AG10803 (cell line): Measurements from ENCODE around the gene PEX14.

Experiments
- DNase-seq: peaks from one replicate; pipeline ENCODE4 v3.0.0; 2010; ENCODE audit warnings: low read depth
- H3K4me3 ChIP-seq: 2 replicates; pipeline ENCODE4 v1.5.1; 2011; ENCODE audit warnings: mild to moderate bottlenecking, low read length, control low read depth
- CTCF ChIP-seq: conservative IDR thresholded peaks from 2 replicates; pipeline ENCODE4 v1.5.1; 2011; ENCODE audit warnings: mild to moderate bottlenecking, low read length, control low read depth, inconsistent platforms

Gene PEX14

GRCh38 chr1:10612436-10613160 lies 137.8 kb downstream of the PEX14 start:
- no peak for DNase-seq
- no peak overlapping the region for H3K4me3 ChIP-seq
- no peak for TF ChIP-seq CTCF

DNA sequence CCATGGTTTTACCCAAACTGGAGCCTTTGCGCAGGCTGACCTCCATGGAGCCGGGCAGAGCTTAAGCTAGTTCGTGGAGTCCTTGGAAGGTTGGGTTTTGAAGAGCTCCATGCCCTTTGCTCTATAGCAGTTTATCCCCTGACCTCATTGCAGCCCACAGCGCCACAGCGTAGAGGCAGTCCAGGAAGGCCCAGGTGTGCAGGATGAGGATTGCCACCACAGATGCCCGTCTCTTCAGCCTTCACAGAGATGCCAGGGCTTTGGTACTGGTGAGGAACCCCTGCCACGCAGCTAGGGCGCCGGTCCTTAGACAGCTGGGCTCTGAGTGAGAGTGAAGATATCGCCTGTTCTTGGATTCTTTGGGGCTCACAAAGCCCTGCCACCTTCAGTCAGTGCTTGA lies 138.6 kb downstream of the PEX14 start:
- H3K4me3 ChIP-seq, result no peak overlapping the region
- no peak for TF ChIP-seq CTCF
- no peak for DNase-seq

DNA sequence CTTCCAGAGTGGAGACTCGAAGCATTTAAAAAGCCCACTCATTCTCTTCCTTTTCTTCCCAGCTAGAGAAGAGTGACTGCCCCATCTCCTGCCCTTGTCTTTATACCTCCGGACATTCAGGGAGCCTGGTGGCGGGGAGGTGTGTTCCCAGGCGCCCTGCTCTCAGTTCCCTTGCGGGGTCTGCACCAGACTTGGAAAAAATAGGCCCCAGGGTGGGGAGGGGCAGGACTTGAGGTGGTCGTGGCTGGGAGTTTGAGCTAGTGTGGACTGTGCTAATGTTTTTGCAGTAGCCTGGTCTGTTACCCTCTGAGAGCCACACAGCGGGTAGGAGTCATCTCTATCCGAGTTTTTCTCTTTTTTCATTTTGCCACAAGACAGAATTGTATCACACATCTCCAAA lies 139.1 kb downstream of the PEX14 start:
- no peak for TF ChIP-seq CTCF
- no peak for DNase-seq
- H3K4me3 ChIP-seq, result no peak overlapping the region

DNA sequence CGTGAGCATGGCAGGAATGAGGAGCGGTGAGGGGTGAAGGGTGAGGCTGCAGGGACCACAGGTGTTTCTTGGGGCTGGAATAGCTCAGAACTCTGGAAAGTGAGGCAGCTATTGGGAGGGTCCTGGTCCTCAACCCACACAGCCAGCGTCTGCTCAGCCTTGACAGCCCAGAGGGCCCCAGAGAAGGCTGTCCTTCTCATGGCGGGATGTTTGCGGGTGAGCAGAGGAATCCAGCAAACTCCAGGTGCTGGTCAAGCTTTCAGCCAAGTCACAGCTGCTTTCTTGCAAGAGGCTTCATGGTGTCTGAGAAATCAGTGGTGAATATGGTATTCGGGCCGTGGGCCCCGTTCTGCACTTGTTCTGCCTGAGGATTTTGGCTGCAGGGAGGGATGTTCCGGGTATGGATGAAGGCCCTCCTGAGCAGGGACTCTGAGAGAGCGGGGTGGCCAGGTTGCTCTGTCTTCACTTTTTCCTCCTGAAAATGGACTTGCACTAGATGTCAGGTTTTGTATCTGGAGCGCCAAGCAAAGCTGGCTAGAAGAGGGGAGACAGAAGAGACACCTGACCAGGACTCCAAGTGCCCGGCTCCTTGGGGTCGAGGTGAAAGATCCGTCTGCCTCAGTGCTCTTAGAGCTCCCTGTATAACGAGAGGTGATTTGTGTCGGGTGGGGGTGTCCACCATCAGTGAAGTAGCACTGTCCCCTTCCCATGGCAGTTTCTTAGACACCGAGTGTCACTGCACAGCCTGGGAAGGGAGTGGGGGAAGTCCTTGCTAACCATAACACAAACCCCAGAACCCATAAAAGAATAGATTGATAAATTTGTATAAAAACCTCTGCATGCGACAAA lies 139.9 kb downstream of the PEX14 start:
- DNase-seq, result no peak
- no peak overlapping the region for H3K4me3 ChIP-seq
- TF ChIP-seq CTCF, result no peak

- no peak for DNase-seq
- no peak overlapping the region for H3K4me3 ChIP-seq
- TF ChIP-seq CTCF, result no peak
These were observed 140.6 kb downstream of the PEX14 start for GRCh38 chr1:10615332-10615731.

DNA sequence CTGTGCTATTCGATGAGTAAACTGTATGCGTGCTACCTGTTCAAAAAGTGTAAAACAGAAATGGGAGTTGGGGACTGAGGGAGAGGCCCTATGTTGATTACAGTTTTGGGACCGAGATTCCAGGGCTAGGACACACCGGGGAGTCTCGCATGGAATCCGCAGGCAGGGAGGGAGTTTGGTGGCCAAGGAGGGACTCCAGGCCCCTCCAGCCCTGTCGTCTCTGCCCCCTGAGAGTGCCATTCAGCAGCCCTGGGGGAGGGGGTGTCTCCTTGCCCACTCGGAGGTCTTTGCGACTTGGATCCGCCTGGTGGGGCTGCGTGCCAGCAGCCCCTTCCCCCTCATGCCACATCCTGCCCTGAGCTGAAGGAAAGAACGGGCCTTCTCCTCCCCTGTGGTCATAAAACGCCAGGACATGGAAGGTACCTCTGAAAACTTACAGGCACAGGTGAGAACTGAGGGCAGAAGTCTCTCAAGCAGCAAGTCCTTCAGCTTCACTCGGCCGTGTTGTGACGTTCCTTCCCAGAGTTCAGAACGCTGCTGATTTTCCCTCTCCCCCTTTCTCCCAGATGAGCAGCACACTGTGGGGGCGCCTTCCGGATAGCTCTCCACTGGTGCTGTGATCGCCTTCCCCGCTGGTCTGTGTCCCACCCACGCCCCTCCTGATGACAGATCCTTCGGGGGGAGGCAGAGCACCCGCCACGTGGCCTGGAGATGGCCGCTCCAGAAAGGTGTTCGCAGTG lies 141.4 kb downstream of the PEX14 start:
- TF ChIP-seq CTCF, result no peak
- no peak overlapping the region for H3K4me3 ChIP-seq
- DNase-seq, result no peak
